ENCODE results near the gene CNIH2. TPM values are rescaled to one million over a fixed set of nuclear protein-coding genes. Genes with fewer than 3 reads are reported as not detected.

Gene CNIH2
- total and polyA plus RNA-seq, 9 of the 15 experiments (the other 6 are each of a cell fraction or from before 2014, with no cell fraction given): 0.26 to 0.89 (median 0.40) TPM; not detected in 4

DNA sequence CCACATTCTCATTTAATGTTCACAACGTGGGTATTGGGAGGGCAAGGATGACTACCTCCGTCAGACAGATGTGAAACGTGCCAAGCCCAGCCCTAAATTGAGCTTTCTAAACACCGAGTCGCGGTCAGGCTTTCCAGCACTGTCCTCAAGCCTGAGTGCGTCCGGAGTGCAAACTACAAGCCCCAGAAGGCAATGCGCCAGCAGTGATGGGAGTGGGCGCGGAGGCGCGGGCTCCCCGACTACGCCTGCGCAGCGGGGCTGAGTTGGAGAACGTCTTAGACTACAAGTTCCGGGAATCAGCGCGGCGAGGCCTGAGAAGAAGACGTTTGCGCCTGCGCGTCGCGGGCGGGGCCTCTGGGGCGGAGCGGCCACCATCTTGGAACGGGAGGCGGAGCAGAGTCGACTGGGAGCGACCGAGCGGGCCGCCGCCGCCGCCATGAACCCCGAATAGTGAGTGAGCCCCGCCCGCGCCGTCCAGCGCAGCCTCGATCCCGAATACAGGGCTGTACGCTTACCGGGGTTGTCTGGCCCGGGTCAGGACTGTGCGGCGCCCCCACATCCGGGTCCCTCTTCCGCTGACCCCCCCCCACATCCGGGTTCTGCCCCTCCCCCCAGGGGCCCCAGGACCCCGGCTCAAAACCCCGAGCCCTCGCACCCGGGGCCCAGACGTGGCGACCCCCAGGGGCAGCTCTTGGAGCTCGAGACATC lies 9.6 kb upstream of the CNIH2 start, which contains the start of gene RAB1B (continued):
- no peak for TF ChIP-seq RAD21 (CRISPR knock-in tag; conservative IDR thresholded peaks at IDR 0.05 in 1 of 2, IDR thresholded peaks at IDR 0.05 in 1 of 2)
- TF ChIP-seq STAG1 (CRISPR knock-in tag; IDR thresholded peaks at IDR 0.05; ENCODE audit: borderline replicate concordance): no peak
- peak; percentile 57; the same call in 1 of the 2 replicates for TF ChIP-seq BHLHE40 (IDR thresholded peaks at IDR 0.05; ENCODE audit: low read length)
- TF ChIP-seq CXXC5 (CRISPR knock-in tag; IDR thresholded peaks at IDR 0.05): peak; percentile 33
- TF ChIP-seq ZNF316 (IDR thresholded peaks at IDR 0.05): no peak
- TF ChIP-seq ZNF551 (CRISPR knock-in tag; IDR thresholded peaks at IDR 0.05): no peak
- TF ChIP-seq, protein P1, sequence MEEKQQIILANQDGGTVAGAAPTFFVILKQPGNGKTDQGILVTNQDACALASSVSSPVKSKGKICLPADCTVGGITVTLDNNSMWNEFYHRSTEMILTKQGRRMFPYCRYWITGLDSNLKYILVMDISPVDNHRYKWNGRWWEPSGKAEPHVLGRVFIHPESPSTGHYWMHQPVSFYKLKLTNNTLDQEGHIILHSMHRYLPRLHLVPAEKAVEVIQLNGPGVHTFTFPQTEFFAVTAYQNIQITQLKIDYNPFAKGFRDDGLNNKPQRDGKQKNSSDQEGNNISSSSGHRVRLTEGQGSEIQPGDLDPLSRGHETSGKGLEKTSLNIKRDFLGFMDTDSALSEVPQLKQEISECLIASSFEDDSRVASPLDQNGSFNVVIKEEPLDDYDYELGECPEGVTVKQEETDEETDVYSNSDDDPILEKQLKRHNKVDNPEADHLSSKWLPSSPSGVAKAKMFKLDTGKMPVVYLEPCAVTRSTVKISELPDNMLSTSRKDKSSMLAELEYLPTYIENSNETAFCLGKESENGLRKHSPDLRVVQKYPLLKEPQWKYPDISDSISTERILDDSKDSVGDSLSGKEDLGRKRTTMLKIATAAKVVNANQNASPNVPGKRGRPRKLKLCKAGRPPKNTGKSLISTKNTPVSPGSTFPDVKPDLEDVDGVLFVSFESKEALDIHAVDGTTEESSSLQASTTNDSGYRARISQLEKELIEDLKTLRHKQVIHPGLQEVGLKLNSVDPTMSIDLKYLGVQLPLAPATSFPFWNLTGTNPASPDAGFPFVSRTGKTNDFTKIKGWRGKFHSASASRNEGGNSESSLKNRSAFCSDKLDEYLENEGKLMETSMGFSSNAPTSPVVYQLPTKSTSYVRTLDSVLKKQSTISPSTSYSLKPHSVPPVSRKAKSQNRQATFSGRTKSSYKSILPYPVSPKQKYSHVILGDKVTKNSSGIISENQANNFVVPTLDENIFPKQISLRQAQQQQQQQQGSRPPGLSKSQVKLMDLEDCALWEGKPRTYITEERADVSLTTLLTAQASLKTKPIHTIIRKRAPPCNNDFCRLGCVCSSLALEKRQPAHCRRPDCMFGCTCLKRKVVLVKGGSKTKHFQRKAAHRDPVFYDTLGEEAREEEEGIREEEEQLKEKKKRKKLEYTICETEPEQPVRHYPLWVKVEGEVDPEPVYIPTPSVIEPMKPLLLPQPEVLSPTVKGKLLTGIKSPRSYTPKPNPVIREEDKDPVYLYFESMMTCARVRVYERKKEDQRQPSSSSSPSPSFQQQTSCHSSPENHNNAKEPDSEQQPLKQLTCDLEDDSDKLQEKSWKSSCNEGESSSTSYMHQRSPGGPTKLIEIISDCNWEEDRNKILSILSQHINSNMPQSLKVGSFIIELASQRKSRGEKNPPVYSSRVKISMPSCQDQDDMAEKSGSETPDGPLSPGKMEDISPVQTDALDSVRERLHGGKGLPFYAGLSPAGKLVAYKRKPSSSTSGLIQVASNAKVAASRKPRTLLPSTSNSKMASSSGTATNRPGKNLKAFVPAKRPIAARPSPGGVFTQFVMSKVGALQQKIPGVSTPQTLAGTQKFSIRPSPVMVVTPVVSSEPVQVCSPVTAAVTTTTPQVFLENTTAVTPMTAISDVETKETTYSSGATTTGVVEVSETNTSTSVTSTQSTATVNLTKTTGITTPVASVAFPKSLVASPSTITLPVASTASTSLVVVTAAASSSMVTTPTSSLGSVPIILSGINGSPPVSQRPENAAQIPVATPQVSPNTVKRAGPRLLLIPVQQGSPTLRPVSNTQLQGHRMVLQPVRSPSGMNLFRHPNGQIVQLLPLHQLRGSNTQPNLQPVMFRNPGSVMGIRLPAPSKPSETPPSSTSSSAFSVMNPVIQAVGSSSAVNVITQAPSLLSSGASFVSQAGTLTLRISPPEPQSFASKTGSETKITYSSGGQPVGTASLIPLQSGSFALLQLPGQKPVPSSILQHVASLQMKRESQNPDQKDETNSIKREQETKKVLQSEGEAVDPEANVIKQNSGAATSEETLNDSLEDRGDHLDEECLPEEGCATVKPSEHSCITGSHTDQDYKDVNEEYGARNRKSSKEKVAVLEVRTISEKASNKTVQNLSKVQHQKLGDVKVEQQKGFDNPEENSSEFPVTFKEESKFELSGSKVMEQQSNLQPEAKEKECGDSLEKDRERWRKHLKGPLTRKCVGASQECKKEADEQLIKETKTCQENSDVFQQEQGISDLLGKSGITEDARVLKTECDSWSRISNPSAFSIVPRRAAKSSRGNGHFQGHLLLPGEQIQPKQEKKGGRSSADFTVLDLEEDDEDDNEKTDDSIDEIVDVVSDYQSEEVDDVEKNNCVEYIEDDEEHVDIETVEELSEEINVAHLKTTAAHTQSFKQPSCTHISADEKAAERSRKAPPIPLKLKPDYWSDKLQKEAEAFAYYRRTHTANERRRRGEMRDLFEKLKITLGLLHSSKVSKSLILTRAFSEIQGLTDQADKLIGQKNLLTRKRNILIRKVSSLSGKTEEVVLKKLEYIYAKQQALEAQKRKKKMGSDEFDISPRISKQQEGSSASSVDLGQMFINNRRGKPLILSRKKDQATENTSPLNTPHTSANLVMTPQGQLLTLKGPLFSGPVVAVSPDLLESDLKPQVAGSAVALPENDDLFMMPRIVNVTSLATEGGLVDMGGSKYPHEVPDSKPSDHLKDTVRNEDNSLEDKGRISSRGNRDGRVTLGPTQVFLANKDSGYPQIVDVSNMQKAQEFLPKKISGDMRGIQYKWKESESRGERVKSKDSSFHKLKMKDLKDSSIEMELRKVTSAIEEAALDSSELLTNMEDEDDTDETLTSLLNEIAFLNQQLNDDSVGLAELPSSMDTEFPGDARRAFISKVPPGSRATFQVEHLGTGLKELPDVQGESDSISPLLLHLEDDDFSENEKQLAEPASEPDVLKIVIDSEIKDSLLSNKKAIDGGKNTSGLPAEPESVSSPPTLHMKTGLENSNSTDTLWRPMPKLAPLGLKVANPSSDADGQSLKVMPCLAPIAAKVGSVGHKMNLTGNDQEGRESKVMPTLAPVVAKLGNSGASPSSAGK (IDR thresholded peaks at IDR 0.05): no peak
- no peak for TF ChIP-seq ZNF644 (tag; IDR thresholded peaks at IDR 0.05; ENCODE audit: low read depth)
- TF ChIP-seq, protein P2, sequence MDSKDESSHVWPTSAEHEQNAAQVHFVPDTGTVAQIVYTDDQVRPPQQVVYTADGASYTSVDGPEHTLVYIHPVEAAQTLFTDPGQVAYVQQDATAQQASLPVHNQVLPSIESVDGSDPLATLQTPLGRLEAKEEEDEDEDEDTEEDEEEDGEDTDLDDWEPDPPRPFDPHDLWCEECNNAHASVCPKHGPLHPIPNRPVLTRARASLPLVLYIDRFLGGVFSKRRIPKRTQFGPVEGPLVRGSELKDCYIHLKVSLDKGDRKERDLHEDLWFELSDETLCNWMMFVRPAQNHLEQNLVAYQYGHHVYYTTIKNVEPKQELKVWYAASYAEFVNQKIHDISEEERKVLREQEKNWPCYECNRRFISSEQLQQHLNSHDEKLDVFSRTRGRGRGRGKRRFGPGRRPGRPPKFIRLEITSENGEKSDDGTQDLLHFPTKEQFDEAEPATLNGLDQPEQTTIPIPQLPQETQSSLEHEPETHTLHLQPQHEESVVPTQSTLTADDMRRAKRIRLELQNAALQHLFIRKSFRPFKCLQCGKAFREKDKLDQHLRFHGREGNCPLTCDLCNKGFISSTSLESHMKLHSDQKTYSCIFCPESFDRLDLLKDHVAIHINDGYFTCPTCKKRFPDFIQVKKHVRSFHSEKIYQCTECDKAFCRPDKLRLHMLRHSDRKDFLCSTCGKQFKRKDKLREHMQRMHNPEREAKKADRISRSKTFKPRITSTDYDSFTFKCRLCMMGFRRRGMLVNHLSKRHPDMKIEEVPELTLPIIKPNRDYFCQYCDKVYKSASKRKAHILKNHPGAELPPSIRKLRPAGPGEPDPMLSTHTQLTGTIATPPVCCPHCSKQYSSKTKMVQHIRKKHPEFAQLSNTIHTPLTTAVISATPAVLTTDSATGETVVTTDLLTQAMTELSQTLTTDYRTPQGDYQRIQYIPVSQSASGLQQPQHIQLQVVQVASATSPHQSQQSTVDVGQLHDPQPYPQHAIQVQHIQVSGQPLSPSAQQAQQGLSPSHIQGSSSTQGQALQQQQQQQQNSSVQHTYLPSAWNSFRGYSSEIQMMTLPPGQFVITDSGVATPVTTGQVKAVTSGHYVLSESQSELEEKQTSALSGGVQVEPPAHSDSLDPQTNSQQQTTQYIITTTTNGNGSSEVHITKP (IDR thresholded peaks at IDR 0.05; ENCODE audit: partially characterized antibody): peak; percentile 76
- no peak for TF ChIP-seq CEBPG (CRISPR knock-in tag; IDR thresholded peaks at IDR 0.05)
- TF ChIP-seq CEBPG (tag; conservative IDR thresholded peaks at IDR 0.05 in 1 of 2, IDR thresholded peaks at IDR 0.05 in 1 of 2): no peak
- no peak for TF ChIP-seq NONO (IDR thresholded peaks at IDR 0.05; ENCODE audit: low read depth in 2 of 2, low read length in 1 of 2)

Data from K562 (cell line).